OCI-LY1 (cell line): ENCODE data around the gene TM4SF1.

ENCODE experiments used
- H2AFZ ChIP-seq: fragments of 200-600 bp; sonication (generic), shearing (Covaris generic); 2 replicates; pipeline ENCODE4 v1.6.0; 2014; ENCODE audit warnings: antibody characterized with exemption, mild to moderate bottlenecking, low read length
- H3F3A ChIP-seq: fragments of 200-600 bp; sonication (generic), shearing (Covaris generic); 2 replicates; pipeline ENCODE4 v1.6.0; 2014; ENCODE audit warnings: mild to moderate bottlenecking, antibody characterized with exemption, low read length, moderate library complexity; ENCODE audit not compliant: insufficient read depth
- H3K27ac ChIP-seq: fragments of 200-600 bp; sonication (generic); 2 replicates; pipeline ENCODE4 v1.5.1; 2014; ENCODE audit warnings: low read length, mixed run types, mild to moderate bottlenecking, low read depth; ENCODE audit not compliant: poor library complexity, severe bottlenecking
- H3K27me3 ChIP-seq: fragments of 200-600 bp; sonication (generic); 2 replicates; pipeline ENCODE4 v1.6.0; 2014; ENCODE audit warnings: antibody characterized with exemption, mild to moderate bottlenecking, low read length, moderate library complexity; ENCODE audit not compliant: insufficient read depth
- H3K36me3 ChIP-seq: fragments of 200-600 bp; sonication (generic); 2 replicates; pipeline ENCODE4 v1.6.1; 2014; ENCODE audit warnings: mild to moderate bottlenecking, antibody characterized with exemption, low read length, moderate library complexity, mixed read lengths; ENCODE audit not compliant: insufficient read depth
- H3K4me1 ChIP-seq: fragments of 200-600 bp; sonication (generic); 2 replicates; pipeline ENCODE4 v1.5.1; 2014; ENCODE audit warnings: mild to moderate bottlenecking, low read length, moderate library complexity; ENCODE audit not compliant: insufficient read depth, severe bottlenecking
- H3K4me2 ChIP-seq: fragments of 200-600 bp; sonication (generic), shearing (Covaris generic); 2 replicates; pipeline ENCODE4 v1.6.1; 2014; ENCODE audit warnings: low read length
- H3K4me3 ChIP-seq: fragments of 200-600 bp; sonication (generic); 2 replicates; pipeline ENCODE4 v1.5.1; 2014; ENCODE audit warnings: low read length, low read depth, mild to moderate bottlenecking, mixed read lengths; ENCODE audit not compliant: poor library complexity, severe bottlenecking
- H3K79me2 ChIP-seq: fragments of 200-600 bp; shearing (Covaris generic); 2 replicates; pipeline ENCODE4 v1.6.1; 2016; ENCODE audit warnings: mixed run types, low read length, mixed read lengths; ENCODE audit not compliant: insufficient read depth
- H3K9ac ChIP-seq: fragments of 200-600 bp; sonication (generic), shearing (Covaris generic); 2 replicates; pipeline ENCODE4 v1.6.1; 2014; ENCODE audit warnings: mild to moderate bottlenecking, low read length, mixed read lengths
- H3K9me2 ChIP-seq: fragments of 200-600 bp; sonication (generic), shearing (Covaris generic); 2 replicates; pipeline ENCODE4 v1.6.1; 2014; ENCODE audit warnings: low read depth, mild to moderate bottlenecking, low read length, mixed read lengths
- H3K9me3 ChIP-seq: fragments of 200-600 bp; shearing (Covaris generic); 2 replicates; pipeline ENCODE4 v1.6.1; 2014; ENCODE audit warnings: low read length, mixed read lengths
- H4K20me1 ChIP-seq: fragments of 200-600 bp; sonication (generic), shearing (Covaris generic); 2 replicates; pipeline ENCODE4 v1.6.0; 2016; ENCODE audit warnings: mild to moderate bottlenecking, low read length; ENCODE audit not compliant: insufficient read depth
- CTCF ChIP-seq: fragments of 200-600 bp; sonication (generic), shearing (Covaris generic); IDR thresholded peaks from 2 replicates; pipeline ENCODE4 v1.5.1; 2017; ENCODE audit warnings: mild to moderate bottlenecking, antibody characterized with exemption, low read length, moderate library complexity, mixed read lengths
- EZH2 ChIP-seq: fragments of 200-600 bp; sonication (generic), shearing (Covaris generic); IDR thresholded peaks from 2 replicates; pipeline ENCODE4 v1.8.0; 2017; ENCODE audit warnings: borderline replicate concordance, mixed run types, mild to moderate bottlenecking, antibody characterized with exemption, low read length, moderate library complexity, mixed read lengths

Gene TM4SF1

GRCh38 chr3:149406244-149406752 lies 28.8 kb upstream of the TM4SF1 start:
- H3K4me2 ChIP-seq = no peak overlapping the region
- no peaks in the 10 kb centered on the region for H3K4me1 ChIP-seq
- no peaks in the 10 kb centered on the region for H3K36me3 ChIP-seq
- no peak overlapping the region for H3K27ac ChIP-seq
- no peaks in the 10 kb centered on the region for H3K27me3 ChIP-seq
- H3K79me2 ChIP-seq = no peaks in the 10 kb centered on the region
- H3K9me3 ChIP-seq = no peaks in the 10 kb centered on the region
- no peaks in the 10 kb centered on the region for H3F3A ChIP-seq
- no peak overlapping the region for H2AFZ ChIP-seq
- no peaks in the 10 kb centered on the region for H4K20me1 ChIP-seq
- no peak overlapping the region for H3K9ac ChIP-seq
- H3K9me2 ChIP-seq = no peaks in the 10 kb centered on the region
- no peak overlapping the region for H3K4me3 ChIP-seq
- TF ChIP-seq EZH2 (no peak), CTCF (no peak)

GRCh38 chr3:149403443-149403842 lies 26.0 kb upstream of the TM4SF1 start:
- Histone ChIP-seq H3K79me2 (no peaks in the 10 kb centered on the region), H3K9me2 (no peaks in the 10 kb centered on the region), H3K9ac (no peak overlapping the region), H3K9me3 (no peaks in the 10 kb centered on the region), H2AFZ (no peak overlapping the region), H3F3A (no peaks in the 10 kb centered on the region), H3K36me3 (no peaks in the 10 kb centered on the region), H4K20me1 (no peaks in the 10 kb centered on the region), H3K4me2 (no peak overlapping the region), H3K4me1 (no peaks in the 10 kb centered on the region), H3K27ac (no peak overlapping the region), H3K4me3 (no peak overlapping the region), H3K27me3 (no peaks in the 10 kb centered on the region)
- TF ChIP-seq CTCF (no peak), EZH2 (no peak)

- no peak overlapping the region for H3K4me2 ChIP-seq
- H3K4me1 ChIP-seq = no peaks in the 10 kb centered on the region
- H3K9me3 ChIP-seq = no peaks in the 10 kb centered on the region
- no peaks in the 10 kb centered on the region for H4K20me1 ChIP-seq
- no peak overlapping the region for H3K27ac ChIP-seq
- H2AFZ ChIP-seq = no peak overlapping the region
- TF ChIP-seq EZH2 (no peak), CTCF (no peak)
- no peaks in the 10 kb centered on the region for H3K9me2 ChIP-seq
- no peak overlapping the region for H3K4me3 ChIP-seq
- no peaks in the 10 kb centered on the region for H3K79me2 ChIP-seq
- no peaks in the 10 kb centered on the region for H3F3A ChIP-seq
- no peaks in the 10 kb centered on the region for H3K27me3 ChIP-seq
- H3K9ac ChIP-seq = no peak overlapping the region
- H3K36me3 ChIP-seq = no peaks in the 10 kb centered on the region
Measured at GRCh38 chr3:149402481-149402880, 25.0 kb upstream of the TM4SF1 start.
